ENCODE data around the gene OCLN. TPM values are rescaled to one million over a fixed set of nuclear protein-coding genes. Genes with fewer than 3 reads are reported as not detected.
"Not testable (repeated sequence)": the region's sequence is repeated elsewhere in the genome, so short reads cannot be mapped to it uniquely, and the experiment has no call there.

Gene OCLN
- total RNA-seq, 1 experiment from 2014 or later: 2.8 TPM

GRCh38 chr5:69478296-69478695, 14.3 kb upstream of the OCLN start:
- not testable (repeated sequence) for H3K9me3 ChIP-seq (ENCODE audit: low read length); DNase-seq; H3K27me3 ChIP-seq (ENCODE audit: low read length); H3K36me3 ChIP-seq (ENCODE audit: insufficient read depth, low read length); H2AFZ ChIP-seq (ENCODE audit: low read length); H3K4me3 ChIP-seq (ENCODE audit: low read length); H3K79me2 ChIP-seq (ENCODE audit: low read length); H3K27ac ChIP-seq (ENCODE audit: low read length); H3K4me2 ChIP-seq (ENCODE audit: low read depth, low read length, poor library complexity, severe bottlenecking); H4K20me1 ChIP-seq (ENCODE audit: insufficient read depth, low read depth, low read length); H3K9me2 ChIP-seq (replicated peaks; ENCODE audit: insufficient read depth, low read length); H3K4me1 ChIP-seq (ENCODE audit: low read length); H3K9ac ChIP-seq (ENCODE audit: low read length)

- no peak overlapping the region for H3K9ac ChIP-seq (ENCODE audit: low read length)
- no peaks in the 10 kb centered on the region for H3K4me1 ChIP-seq (ENCODE audit: low read length)
- no peak overlapping the region for H3K4me2 ChIP-seq (ENCODE audit: low read depth, low read length, poor library complexity, severe bottlenecking)
- no peaks in the 10 kb centered on the region for H3K36me3 ChIP-seq (ENCODE audit: insufficient read depth, low read length)
- H3K79me2 ChIP-seq (ENCODE audit: low read length): no peaks in the 10 kb centered on the region
- no peak overlapping the region for H3K4me3 ChIP-seq (ENCODE audit: low read length)
- H3K27me3 ChIP-seq (ENCODE audit: low read length): no peaks in the 10 kb centered on the region
- no peaks in the 10 kb centered on the region for H3K9me2 ChIP-seq (replicated peaks; ENCODE audit: insufficient read depth, low read length)
- no peaks in the 10 kb centered on the region for H3K9me3 ChIP-seq (ENCODE audit: low read length)
- no peak for DNase-seq
- no peak overlapping the region for H3K27ac ChIP-seq (ENCODE audit: low read length)
- H4K20me1 ChIP-seq (ENCODE audit: insufficient read depth, low read depth, low read length): no peaks in the 10 kb centered on the region
- H2AFZ ChIP-seq (ENCODE audit: low read length): no peak overlapping the region
Observed at GRCh38 chr5:69484891-69485290, 7.7 kb upstream of the OCLN start.

GRCh38 chr5:69485471-69485870, 7.1 kb upstream of the OCLN start:
- Histone ChIP-seq H3K36me3 (ENCODE audit: insufficient read depth, low read length) (no peaks in the 10 kb centered on the region), H3K27me3 (ENCODE audit: low read length) (no peaks in the 10 kb centered on the region), H3K9me3 (ENCODE audit: low read length) (no peaks in the 10 kb centered on the region), H3K4me1 (ENCODE audit: low read length) (no peaks in the 10 kb centered on the region), H3K4me2 (ENCODE audit: low read depth, low read length, poor library complexity, severe bottlenecking) (no peak overlapping the region), H3K27ac (ENCODE audit: low read length) (no peak overlapping the region), H3K9ac (ENCODE audit: low read length) (no peak overlapping the region), H4K20me1 (ENCODE audit: insufficient read depth, low read depth, low read length) (no peaks in the 10 kb centered on the region), H3K79me2 (ENCODE audit: low read length) (no peaks in the 10 kb centered on the region), H2AFZ (ENCODE audit: low read length) (no peak overlapping the region), H3K9me2 (replicated peaks; ENCODE audit: insufficient read depth, low read length) (no peaks in the 10 kb centered on the region), H3K4me3 (ENCODE audit: low read length) (no peak overlapping the region)
- DNase-seq: no peak

- no peak overlapping the region for H2AFZ ChIP-seq (ENCODE audit: low read length)
- H3K9ac ChIP-seq (ENCODE audit: low read length): no peak overlapping the region
- no peaks in the 10 kb centered on the region for H3K9me2 ChIP-seq (replicated peaks; ENCODE audit: insufficient read depth, low read length)
- no peaks in the 10 kb centered on the region for H3K27me3 ChIP-seq (ENCODE audit: low read length)
- H3K79me2 ChIP-seq (ENCODE audit: low read length): no peaks in the 10 kb centered on the region
- H3K4me1 ChIP-seq (ENCODE audit: low read length): peaks cover 6% of the 10 kb centered on the region; the same call in 1 of the 2 replicates
- no peak overlapping the region for H3K4me3 ChIP-seq (ENCODE audit: low read length)
- no peak overlapping the region for H3K27ac ChIP-seq (ENCODE audit: low read length)
- no peak for DNase-seq
- H3K9me3 ChIP-seq (ENCODE audit: low read length): no peaks in the 10 kb centered on the region
- H3K4me2 ChIP-seq (ENCODE audit: low read depth, low read length, poor library complexity, severe bottlenecking): no peak overlapping the region
- no peaks in the 10 kb centered on the region for H4K20me1 ChIP-seq (ENCODE audit: insufficient read depth, low read depth, low read length)
- H3K36me3 ChIP-seq (ENCODE audit: insufficient read depth, low read length): no peaks in the 10 kb centered on the region
Observed at GRCh38 chr5:69489246-69489645, 3.3 kb upstream of the OCLN start.

- H4K20me1 ChIP-seq (ENCODE audit: insufficient read depth, low read depth, low read length): no peaks in the 10 kb centered on the region
Observed at GRCh38 chr5:69491027-69491426, 1.6 kb upstream of the OCLN start.

GRCh38 chr5:69491838-69492390, 676 bp upstream of the OCLN start:
- Histone ChIP-seq H3K79me2 (ENCODE audit: low read length) (no peaks in the 10 kb centered on the region), H3K9ac (ENCODE audit: low read length) (no peak overlapping the region), H3K4me2 (ENCODE audit: low read depth, low read length, poor library complexity, severe bottlenecking) (no peak overlapping the region), H3K36me3 (ENCODE audit: insufficient read depth, low read length) (no peaks in the 10 kb centered on the region), H3K4me1 (ENCODE audit: low read length) (peaks cover 6% of the 10 kb centered on the region; the same call in 1 of the 2 replicates), H2AFZ (ENCODE audit: low read length) (no peak overlapping the region), H3K9me2 (replicated peaks; ENCODE audit: insufficient read depth, low read length) (no peaks in the 10 kb centered on the region), H3K27ac (ENCODE audit: low read length) (no peak overlapping the region), H3K9me3 (ENCODE audit: low read length) (no peaks in the 10 kb centered on the region), H4K20me1 (ENCODE audit: insufficient read depth, low read depth, low read length) (no peaks in the 10 kb centered on the region), H3K4me3 (ENCODE audit: low read length) (no peak overlapping the region), H3K27me3 (ENCODE audit: low read length) (no peaks in the 10 kb centered on the region)
- DNase-seq: no peak

More at GRCh38 chr5:69491027-69491426, 1.6 kb upstream of the OCLN start:
- H3K4me3 ChIP-seq (ENCODE audit: low read length): no peak overlapping the region
- no peaks in the 10 kb centered on the region for H3K9me3 ChIP-seq (ENCODE audit: low read length)
- H3K79me2 ChIP-seq (ENCODE audit: low read length): no peaks in the 10 kb centered on the region
- DNase-seq: no peak
- H3K36me3 ChIP-seq (ENCODE audit: insufficient read depth, low read length): no peaks in the 10 kb centered on the region
- H3K27ac ChIP-seq (ENCODE audit: low read length): no peak overlapping the region
- H3K9me2 ChIP-seq (replicated peaks; ENCODE audit: insufficient read depth, low read length): no peaks in the 10 kb centered on the region
- H3K9ac ChIP-seq (ENCODE audit: low read length): no peak overlapping the region
- no peaks in the 10 kb centered on the region for H3K27me3 ChIP-seq (ENCODE audit: low read length)
- no peak overlapping the region for H2AFZ ChIP-seq (ENCODE audit: low read length)
- H3K4me2 ChIP-seq (ENCODE audit: low read depth, low read length, poor library complexity, severe bottlenecking): no peak overlapping the region
- H3K4me1 ChIP-seq (ENCODE audit: low read length): peaks cover 6% of the 10 kb centered on the region; the same call in 1 of the 2 replicates

GRCh38 chr5:69492923-69493395, 369 bp downstream of the OCLN start:
- Histone ChIP-seq H3K4me1 (ENCODE audit: low read length) (peaks cover 6% of the 10 kb centered on the region; the same call in 1 of the 2 replicates), H3K9me2 (replicated peaks; ENCODE audit: insufficient read depth, low read length) (no peaks in the 10 kb centered on the region), H4K20me1 (ENCODE audit: insufficient read depth, low read depth, low read length) (no peaks in the 10 kb centered on the region), H3K4me2 (ENCODE audit: low read depth, low read length, poor library complexity, severe bottlenecking) (peak overlapping the region; percentile 61), H3K9me3 (ENCODE audit: low read length) (no peaks in the 10 kb centered on the region), H3K27me3 (ENCODE audit: low read length) (no peaks in the 10 kb centered on the region), H3K4me3 (ENCODE audit: low read length) (0 out of 2 replicates have a peak overlapping the region, but pooled peaks have one; percentile 57), H2AFZ (ENCODE audit: low read length) (no peak overlapping the region), H3K27ac (ENCODE audit: low read length) (no peak overlapping the region), H3K79me2 (ENCODE audit: low read length) (no peaks in the 10 kb centered on the region), H3K36me3 (ENCODE audit: insufficient read depth, low read length) (no peaks in the 10 kb centered on the region), H3K9ac (ENCODE audit: low read length) (no peak overlapping the region)
- no peak for DNase-seq

- peak overlapping the region; percentile 71; the same call in 1 of the 2 replicates for H2AFZ ChIP-seq (ENCODE audit: low read length)
- H3K9me2 ChIP-seq (replicated peaks; ENCODE audit: insufficient read depth, low read length): no peaks in the 10 kb centered on the region
- no peaks in the 10 kb centered on the region for H3K9me3 ChIP-seq (ENCODE audit: low read length)
- H3K27ac ChIP-seq (ENCODE audit: low read length): no peak overlapping the region
- H3K4me1 ChIP-seq (ENCODE audit: low read length): peaks cover 6% of the 10 kb centered on the region; the same call in 1 of the 2 replicates
- H3K4me3 ChIP-seq (ENCODE audit: low read length): peak overlapping the region; percentile 57; the same call in 1 of the 2 replicates
- no peaks in the 10 kb centered on the region for H3K79me2 ChIP-seq (ENCODE audit: low read length)
- H3K9ac ChIP-seq (ENCODE audit: low read length): peak overlapping the region; percentile 44
- H3K36me3 ChIP-seq (ENCODE audit: insufficient read depth, low read length): no peaks in the 10 kb centered on the region
- peak overlapping the region; percentile 61 for H3K4me2 ChIP-seq (ENCODE audit: low read depth, low read length, poor library complexity, severe bottlenecking)
- no peaks in the 10 kb centered on the region for H4K20me1 ChIP-seq (ENCODE audit: insufficient read depth, low read depth, low read length)
- no peak for DNase-seq
- no peaks in the 10 kb centered on the region for H3K27me3 ChIP-seq (ENCODE audit: low read length)
Observed at GRCh38 chr5:69493396-69494133, 975 bp downstream of the OCLN start.

Data from Karpas-422 (cell line).